ENCODE data around the gene LRP8.

GRCh38 chr1:53319296-53320101, 8.4 kb downstream of the LRP8 start:
- no peak for TF ChIP-seq CTCF (conservative IDR thresholded peaks at IDR 0.05; ENCODE audit: low read length)
- TF ChIP-seq EZH2phosphoT487 (IDR thresholded peaks at IDR 0.05; ENCODE audit: borderline replicate concordance): no peak
